T47D (cell line): ENCODE results near the gene CNNM4.

ENCODE experiments used
- DNase-seq, 2 experiments: peaks; one replicate each; pipeline versions ENCODE4 v3.0.0 to v3.0.0-alpha.2; 2011 to 2012; ENCODE audit warnings: low read depth in 1 of 2, low spot score in 1 of 2
- JUND ChIP-seq: IDR thresholded peaks from 2 replicates; pipeline ENCODE4 v1.6.1; 2012; ENCODE audit warnings: low read depth
- in situ Hi-C: cut with HindIII; loops from 2 replicates; pipeline ENCODE4 v1.10.0; 2016; ENCODE audit warnings: low sequenced_read_pairs, low pct_unique_long_range_greater_than_20kb

CNNM4 gene

DNA sequence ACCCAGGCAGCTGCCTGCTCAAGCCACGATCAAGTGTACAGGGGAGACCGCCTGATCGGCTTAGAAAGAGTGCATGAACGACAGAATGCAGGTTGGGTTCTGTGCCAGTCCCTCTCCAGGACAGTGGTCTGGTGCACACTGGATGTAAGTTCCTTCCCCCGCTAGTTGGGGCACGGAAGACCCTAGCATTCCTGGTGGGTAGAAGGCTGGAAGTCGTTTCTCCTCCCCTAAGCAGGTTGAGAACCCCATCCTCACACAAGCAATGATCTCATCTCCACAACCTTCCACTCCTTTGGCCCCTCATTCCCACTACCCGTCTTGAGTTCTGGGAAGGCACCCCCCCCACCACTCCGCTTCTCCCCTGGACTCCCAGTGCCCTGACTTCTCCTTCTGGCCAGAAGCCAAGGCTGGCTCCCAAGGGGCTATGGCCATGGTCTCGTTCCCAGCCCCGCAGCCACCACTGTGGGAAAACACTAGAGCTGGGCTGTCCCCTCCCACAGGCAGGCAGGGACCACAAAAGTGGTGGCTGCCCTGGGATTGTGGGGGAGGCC, 98.5 kb downstream of the CNNM4 start:
- TF ChIP-seq JUND = no peak
- DNase-seq = no peak
- in situ Hi-C loops = no loop called here

DNA sequence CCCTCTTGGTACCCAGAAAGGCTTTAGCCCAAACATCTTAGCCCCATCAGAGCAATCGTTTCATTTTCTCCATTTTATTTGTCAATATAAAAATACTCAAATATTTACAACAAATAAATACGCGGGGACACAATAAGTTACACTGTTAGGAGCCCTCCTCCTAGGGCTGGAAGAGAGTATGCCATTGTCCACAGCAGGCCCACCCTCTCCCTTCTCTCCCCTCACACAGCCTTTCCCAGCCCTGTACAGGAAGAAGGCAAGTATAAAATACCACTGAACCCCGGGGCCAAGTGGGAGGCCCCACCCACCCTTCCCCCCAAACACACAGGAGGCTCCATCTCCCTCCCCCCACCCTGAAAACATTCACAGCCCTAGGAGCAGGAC, 99.0 kb downstream of the CNNM4 start:
- no peak for DNase-seq
- no peak for TF ChIP-seq JUND
- in situ Hi-C loops = no loop called here

DNA sequence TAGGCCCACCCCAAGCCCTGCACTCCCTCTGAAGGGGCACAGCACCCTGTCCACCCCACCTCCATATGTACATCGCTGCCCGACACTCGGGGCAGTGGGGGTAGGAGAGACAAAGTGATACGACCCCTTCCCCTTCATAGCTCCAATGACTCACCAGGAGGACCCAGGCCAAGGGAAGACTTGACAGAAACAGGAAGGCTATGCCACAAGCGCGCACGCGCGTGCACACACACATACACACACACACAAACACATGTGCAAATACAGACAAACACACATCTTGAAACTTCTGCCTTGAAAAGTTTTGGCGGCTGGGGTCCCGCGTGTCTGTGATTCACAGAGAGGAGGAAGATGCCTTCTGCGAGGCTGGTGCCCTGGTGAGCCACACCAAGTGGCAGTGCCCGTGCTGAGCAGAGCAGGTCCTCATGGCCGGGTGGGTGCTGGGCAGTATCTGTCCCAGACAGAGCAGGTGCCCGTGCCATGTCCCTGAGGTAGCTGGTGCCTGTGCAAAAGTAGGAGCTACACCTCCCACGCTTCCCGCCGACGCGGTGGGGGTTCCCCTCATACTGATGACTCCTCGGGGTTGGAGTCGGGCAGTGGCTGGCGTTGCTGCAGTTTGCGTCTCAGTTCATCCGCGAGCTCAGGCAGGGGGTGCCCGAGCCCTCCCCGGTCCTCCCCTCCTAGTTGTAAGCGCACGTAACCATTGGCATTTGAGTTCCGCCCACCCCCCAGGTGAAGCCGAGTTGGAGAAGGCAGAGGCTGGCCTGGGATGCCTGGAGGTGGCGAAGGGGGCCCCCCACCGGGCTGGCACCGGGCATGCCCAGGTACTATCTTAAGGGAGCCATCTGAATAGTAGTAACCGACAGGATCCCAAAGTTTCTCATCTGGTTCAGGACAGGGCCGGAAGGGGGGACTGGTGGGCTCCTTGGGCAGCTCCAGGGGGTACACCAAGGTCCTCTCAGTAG, 99.6 kb downstream of the CNNM4 start:
- TF ChIP-seq JUND = no peak
- DNase-seq = no peak
- in situ Hi-C loops = no loop called here

DNA sequence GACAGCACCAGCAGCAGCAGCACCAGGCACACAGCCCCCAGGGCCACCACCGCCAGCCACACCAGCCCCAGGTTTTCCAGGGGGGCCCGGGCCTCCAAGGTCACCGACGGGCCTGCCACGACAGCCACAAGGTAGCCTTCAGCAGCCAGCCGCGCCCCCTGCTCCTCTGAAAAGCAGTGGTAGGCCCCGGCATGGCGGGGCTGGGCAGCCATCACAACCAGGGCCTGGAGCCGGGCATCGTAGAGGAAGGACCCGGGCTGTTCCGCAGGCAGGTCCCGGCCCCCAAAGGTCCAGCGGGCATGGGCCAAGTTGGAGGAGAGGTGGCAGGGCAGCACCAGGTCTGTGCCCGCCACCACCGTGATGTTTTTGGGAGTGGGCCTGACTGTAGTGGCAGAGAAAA, 100.4 kb downstream of the CNNM4 start:
- no peak for DNase-seq
- no peak for TF ChIP-seq JUND
- in situ Hi-C loops = no loop called here
